PC-3 (cell line): ENCODE data around the gene CHRND.

Source experiments
- CTCF ChIP-seq: fragments of 300-600 bp; sonication (generic); conservative IDR thresholded peaks from 2 replicates; pipeline ENCODE4 v1.5.1; 2017; ENCODE audit warnings: antibody characterized with exemption, low read depth, mild to moderate bottlenecking, low read length
- EZH2 ChIP-seq: fragments of 300-600 bp; sonication (generic); IDR thresholded peaks from one replicate; pipeline ENCODE4 v1.6.1; 2017; ENCODE audit warnings: antibody characterized with exemption, mild to moderate bottlenecking, low read length; ENCODE audit not compliant: unreplicated experiment
- EZH2phosphoT487 ChIP-seq: fragments of 300-600 bp; sonication (generic); IDR thresholded peaks from 2 replicates; pipeline ENCODE4 v1.6.1; 2018; ENCODE audit warnings: mild to moderate bottlenecking, antibody characterized with exemption, low read length, borderline replicate concordance

GRCh38 chr2:232541195-232541960 is 15.4 kb downstream of the CHRND start:
- TF ChIP-seq CTCF (no peak), EZH2 (no peak), EZH2phosphoT487 (no peak)
